NOMO-1 (cell line): Measurements from ENCODE around the gene FAM13A.
"Not testable (repeated sequence)": the region's sequence is repeated elsewhere in the genome, so short reads cannot be mapped to it uniquely, and the experiment has no call there.

ENCODE experiments used
- DNase-seq, 2 experiments: peaks; one replicate each; lab custom pipeline; 2025; ENCODE audit not compliant: unreplicated experiment in 2 of 2; lab: John Stamatoyannopoulos, UW

Gene FAM13A

GRCh38 chr4:88964450-88964849 is 92.5 kb downstream of the FAM13A start:
- no peak for DNase-seq

GRCh38 chr4:88963817-88964216 is 93.2 kb downstream of the FAM13A start:
- DNase-seq, result peak; percentile 17 to 21

GRCh38 chr4:88962396-88962795 is 94.6 kb downstream of the FAM13A start:
- DNase-seq, result no peak

DNA sequence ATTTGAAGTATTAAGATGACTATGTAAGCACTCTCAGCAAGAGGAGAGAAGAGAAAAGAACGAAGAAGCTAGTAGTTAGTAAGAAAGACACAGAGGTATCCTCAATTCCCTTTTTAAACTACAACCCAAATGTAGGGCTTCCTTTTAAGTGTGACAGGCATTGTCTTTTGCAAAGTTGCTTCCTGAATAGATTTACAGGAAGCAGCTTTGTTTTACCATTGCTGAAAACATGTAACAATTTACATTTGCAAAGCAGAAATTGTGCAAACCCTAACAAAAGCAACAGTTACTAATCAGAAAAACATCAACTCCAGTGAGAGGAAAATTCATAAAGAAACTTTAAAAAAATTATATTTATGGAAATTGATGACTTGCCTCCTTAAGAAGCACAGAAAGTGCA is 96.4 kb downstream of the FAM13A start:
- peak; percentile 4 to 64 for DNase-seq

- no peak for DNase-seq
Measured at GRCh38 chr4:88958080-88958479, 98.9 kb downstream of the FAM13A start.

- DNase-seq, result peak; percentile 27 to 71
Measured at GRCh38 chr4:88957570-88957969, 99.4 kb downstream of the FAM13A start.

DNA sequence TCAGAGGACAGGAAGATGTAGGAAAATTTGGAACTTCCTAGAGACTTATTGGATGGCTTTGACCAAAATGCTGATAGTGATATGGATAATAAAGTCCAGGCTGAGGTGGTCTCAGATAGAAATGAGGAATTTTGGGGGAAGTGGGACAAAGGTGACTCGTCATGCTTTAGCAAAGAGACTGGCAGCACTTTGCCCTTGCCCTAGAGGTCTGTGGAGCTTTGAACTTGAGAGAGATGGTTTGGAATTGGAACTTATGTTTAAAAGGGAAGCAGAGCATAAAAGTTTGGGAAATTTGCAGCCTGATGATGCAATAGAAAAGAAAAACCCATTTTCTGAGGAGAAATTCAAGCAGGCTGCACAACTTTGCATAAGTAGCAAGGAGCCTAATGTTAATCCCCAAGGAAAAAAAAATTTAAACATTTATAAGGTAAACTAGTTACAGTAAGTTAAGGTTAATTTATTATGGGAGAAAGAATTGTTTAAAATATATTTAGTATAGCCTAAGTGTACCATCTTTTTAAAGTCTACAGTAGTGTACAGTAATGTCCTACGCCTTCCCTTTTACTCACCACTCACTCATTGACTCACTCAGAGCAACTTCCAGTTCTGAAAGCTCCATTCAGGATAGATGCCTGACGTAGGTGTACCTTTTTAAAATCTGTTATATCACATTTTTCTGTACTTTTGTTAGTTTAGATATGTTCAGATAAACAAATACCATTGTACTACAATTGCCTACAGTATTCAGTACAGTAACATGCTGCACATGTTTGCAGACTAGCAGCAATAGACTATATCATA is 101.2 kb downstream of the FAM13A start:
- no peak for DNase-seq

DNA sequence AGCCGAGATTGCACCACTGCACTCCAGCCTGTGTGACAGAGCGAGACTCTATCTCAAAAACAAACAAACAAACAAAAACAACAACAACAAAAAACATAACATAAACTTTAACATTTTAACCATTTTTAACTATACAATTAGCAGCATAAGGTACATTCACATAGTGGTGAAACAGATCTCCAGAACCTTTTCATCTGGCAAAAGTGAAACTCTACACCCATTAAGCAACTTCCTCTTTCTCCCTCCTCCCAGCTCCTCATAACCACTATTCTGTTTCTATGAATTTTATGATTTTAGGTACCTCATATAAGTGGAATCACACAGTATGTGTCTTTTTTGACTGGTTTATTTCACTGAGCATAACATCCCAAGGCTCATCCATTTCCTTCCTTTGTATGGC is 103.6 kb downstream of the FAM13A start:
- DNase-seq, result peak; percentile 31 to 90

DNA sequence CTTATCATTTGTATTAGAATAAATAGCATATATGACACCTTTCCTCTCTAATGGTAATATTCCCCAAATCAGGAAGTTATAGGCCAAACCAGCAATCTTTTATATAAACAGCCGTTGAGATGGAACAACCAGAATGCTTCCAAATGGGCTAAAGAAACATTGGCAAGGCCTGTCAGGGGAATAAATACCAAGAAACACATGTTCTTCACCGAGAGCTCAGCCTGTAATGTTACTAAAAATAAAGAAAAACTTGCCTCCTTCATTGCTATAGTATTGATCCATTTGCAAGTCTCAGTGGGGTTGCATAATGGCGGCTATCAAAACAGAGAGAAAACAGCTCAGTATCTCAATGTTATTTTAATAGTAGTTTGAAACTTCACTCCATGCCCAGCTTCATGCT is 104.9 kb downstream of the FAM13A start:
- DNase-seq, result no peak

DNA sequence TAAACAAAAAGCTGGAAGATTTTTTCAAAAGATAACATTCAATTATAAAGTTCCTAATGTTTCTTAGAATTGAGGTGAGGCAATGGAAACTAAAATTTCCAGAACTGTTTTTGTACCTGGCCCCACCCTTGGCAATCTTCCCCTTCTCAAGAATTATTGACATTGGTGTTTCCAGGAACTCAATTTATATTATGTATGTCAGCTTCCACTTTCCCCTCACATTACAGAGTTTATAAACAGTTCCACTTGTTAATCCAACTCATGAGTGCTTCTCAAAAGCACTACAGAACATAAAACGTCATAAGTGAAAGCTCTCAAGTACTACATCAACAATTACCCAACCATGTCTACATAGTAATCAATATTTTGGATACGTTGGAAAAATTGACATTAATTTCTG is 107.4 kb downstream of the FAM13A start:
- DNase-seq, result no peak

GRCh38 chr4:88940506-88940905 is 116.5 kb downstream of the FAM13A start:
- no peak for DNase-seq

- no peak for DNase-seq
Measured at GRCh38 chr4:88939697-88940096, 117.3 kb downstream of the FAM13A start.

GRCh38 chr4:88938138-88938537 is 118.8 kb downstream of the FAM13A start:
- no peak for DNase-seq

DNA sequence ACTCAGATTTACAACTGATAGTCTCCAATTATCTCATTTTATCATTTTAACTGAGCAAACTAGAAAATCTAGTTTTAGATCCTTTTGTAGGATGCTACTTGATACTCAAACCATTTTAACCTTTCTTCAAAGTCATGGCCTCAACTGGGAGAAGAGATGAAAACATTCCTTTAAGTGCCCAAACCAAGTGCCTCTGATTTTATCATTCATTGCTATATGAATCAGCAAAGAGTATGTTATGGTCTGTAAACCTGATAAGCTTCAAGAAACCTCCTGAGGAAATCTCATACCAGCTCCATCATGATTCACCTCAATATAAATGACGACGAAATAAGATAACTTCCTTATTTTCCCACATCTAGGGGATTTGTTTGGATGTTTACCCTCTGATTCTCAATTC is 119.9 kb downstream of the FAM13A start:
- DNase-seq, result no peak

DNA sequence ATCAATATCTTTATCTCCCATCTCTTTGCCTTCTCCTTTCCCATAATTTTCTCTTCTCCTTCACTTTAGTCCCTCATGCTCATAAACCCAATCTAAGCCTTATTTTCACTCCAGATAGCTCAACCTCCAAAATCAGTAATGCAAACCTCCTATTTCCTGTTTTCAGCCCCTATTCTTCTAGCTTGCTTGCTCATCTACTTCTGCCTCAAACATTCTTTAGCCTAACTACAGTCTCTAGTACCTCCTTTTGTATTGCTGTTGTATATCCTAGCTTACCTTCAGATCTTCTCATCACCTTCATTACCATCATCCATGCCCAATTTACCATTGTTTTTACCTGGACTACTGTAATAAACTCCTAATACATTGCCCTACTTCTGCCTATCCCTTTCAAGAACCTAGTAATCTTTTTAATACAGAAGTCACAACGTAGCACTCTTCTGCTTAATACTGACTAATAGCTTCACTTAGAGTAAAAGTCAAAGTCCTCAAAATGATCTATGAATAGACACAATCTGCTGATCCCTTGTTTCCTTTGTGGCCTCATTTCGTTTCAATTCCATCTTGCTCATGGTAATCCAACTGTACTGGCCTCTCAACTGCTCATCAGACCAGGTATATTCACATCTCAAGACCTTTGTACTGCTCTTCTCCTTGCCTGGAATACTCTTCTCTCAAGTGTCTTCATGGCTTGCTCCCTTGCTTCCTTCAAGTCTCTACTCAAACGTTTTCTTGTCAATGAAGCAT is 123.4 kb downstream of the FAM13A start:
- no peak for DNase-seq

GRCh38 chr4:88928852-88929251 is 128.1 kb downstream of the FAM13A start:
- DNase-seq, result no peak

DNA sequence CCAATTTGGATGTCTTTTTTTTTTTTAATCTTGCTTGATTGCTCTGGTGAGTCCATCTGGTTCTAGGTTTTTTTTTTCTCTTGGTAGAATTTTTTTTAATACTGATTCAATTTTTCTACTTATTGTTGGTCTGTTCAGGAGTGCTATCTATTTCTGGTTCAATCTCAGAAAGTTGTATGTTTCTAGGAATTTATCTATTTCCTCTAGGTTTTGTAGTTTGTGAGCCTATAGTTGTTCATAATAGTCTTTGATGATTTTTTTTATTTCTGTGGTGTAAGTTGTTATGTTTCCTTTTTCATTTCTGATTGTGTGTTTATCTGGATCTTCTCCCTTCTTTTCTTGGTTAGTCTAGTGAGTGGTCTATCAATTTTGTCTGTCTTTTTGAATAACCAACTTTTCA is 129.6 kb downstream of the FAM13A start:
- DNase-seq, result no peak

GRCh38 chr4:88919056-88919455 is 137.9 kb downstream of the FAM13A start:
- DNase-seq, result no peak

GRCh38 chr4:88913181-88913580 is 143.8 kb downstream of the FAM13A start:
- not testable (repeated sequence) for DNase-seq

GRCh38 chr4:88911246-88912212 is 145.5 kb downstream of the FAM13A start:
- no peak for DNase-seq

- DNase-seq, result peak in 1 of 2 experiments; percentile 42
Measured at GRCh38 chr4:88910101-88910500, 146.9 kb downstream of the FAM13A start.
